Ascending aorta (tissue), 2 donors: ENCODE results near the gene OR10G6. TPM values are rescaled to one million over a fixed set of nuclear protein-coding genes. Genes with fewer than 3 reads are reported as not detected.

ENCODE experiments used
- DNase-seq, 2 donors: peaks; one replicate each; pipeline ENCODE4 v3.0.0-alpha.2; 2019; ENCODE audit warnings: low spot score in 2 of 2
- H3K27ac ChIP-seq, 2 donors: fragments of 200-600 bp; sonication (generic); one replicate each; pipeline ENCODE4 v1.5.1; 2016 to 2017; ENCODE audit warnings: mild to moderate bottlenecking in 1 of 2
- H3K27me3 ChIP-seq: fragments of 200-600 bp; sonication (generic); one replicate; pipeline ENCODE4 v1.5.1; 2017
- H3K36me3 ChIP-seq, 2 donors: fragments of 200-600 bp; sonication (generic); one replicate each; pipeline ENCODE4 v1.5.1; 2016
- H3K4me1 ChIP-seq, 2 donors: fragments of 200-600 bp; sonication (generic); one replicate each; pipeline ENCODE4 v1.5.1; 2016 to 2017; ENCODE audit warnings: mild to moderate bottlenecking in 1 of 2
- H3K4me3 ChIP-seq, 2 donors: fragments of 200-600 bp; sonication (generic); one replicate each; pipeline ENCODE4 v1.5.1; 2016 to 2017; ENCODE audit warnings: mild to moderate bottlenecking in 1 of 2
- H3K9me3 ChIP-seq, 2 donors: fragments of 200-600 bp; sonication (generic); one replicate each; pipeline ENCODE4 v1.5.1; 2016
- intact Hi-C: fragments of 100-400 bp; cut with DNase I; formaldehyde crosslinking; loops from one replicate; pipeline ENCODE4 v1.15.1; 2023
- total RNA-seq: library from RNA; depleted of rRNA; stranded (reverse); fragments of >200 nt; gene quantifications from one replicate; pipeline ENCODE4 v1.1.0, GENCODE V29; 2016
- TF ChIP-seq, protein P1 (sequence below), 3 experiments: fragments of 200-600 bp in 2 of 3; fragments of 450-650 bp in 1 of 3; sonication (generic) in 2 of 3; IDR thresholded peaks; one replicate each; pipeline ENCODE4 v1.5.1; 2016 to 2019; ENCODE audit warnings: antibody characterized with exemption in 3 of 3, mild to moderate bottlenecking in 1 of 3, moderate library complexity in 1 of 3

OR10G6 gene
- total RNA-seq, 1 donor from 2014 or later: not detected

DNA sequence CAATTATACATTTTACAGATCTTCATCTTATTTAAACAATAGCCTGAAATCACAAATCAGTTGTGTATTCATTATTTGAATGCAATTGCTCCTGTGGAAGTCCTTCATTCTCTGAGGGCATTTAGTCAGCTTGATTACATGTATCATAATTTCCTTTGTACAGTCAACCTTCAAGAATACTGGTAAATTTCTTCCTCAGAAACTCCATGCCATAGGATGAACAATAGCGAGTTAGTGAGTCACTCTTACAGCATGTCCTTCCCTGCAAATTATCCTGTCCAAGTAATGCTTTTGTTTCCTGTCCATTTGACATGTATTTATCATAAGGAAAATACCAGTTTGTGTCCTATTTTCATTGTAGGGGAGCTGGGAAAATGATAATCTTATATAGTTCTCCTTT is 21.1 kb downstream of the OR10G6 start:
- TF ChIP-seq, protein P1, sequence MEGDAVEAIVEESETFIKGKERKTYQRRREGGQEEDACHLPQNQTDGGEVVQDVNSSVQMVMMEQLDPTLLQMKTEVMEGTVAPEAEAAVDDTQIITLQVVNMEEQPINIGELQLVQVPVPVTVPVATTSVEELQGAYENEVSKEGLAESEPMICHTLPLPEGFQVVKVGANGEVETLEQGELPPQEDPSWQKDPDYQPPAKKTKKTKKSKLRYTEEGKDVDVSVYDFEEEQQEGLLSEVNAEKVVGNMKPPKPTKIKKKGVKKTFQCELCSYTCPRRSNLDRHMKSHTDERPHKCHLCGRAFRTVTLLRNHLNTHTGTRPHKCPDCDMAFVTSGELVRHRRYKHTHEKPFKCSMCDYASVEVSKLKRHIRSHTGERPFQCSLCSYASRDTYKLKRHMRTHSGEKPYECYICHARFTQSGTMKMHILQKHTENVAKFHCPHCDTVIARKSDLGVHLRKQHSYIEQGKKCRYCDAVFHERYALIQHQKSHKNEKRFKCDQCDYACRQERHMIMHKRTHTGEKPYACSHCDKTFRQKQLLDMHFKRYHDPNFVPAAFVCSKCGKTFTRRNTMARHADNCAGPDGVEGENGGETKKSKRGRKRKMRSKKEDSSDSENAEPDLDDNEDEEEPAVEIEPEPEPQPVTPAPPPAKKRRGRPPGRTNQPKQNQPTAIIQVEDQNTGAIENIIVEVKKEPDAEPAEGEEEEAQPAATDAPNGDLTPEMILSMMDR (IDR thresholded peaks at IDR 0.05): no peak
- intact Hi-C loops: no loop called here

DNA sequence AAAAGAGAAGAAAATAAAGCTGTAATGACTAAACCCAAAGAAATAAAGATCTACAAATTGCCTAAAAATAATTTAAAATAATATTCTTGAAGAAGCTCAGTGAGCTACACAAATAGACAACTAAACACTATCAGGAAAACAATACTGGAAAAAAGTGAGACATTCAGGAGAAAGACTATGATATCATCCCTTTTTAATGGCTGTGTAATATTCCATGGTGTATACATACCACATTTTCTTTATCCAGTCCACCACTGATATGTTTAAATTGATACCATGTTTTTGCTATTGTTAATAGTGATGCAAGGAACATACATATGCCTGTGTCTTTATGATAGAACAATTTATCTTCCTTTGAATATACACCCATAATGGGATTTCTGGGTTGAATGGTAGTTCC is 38.2 kb downstream of the OR10G6 start:
- Histone ChIP-seq H3K4me1 (no peaks in the 10 kb centered on the region), H3K27me3 (no peaks in the 10 kb centered on the region), H3K36me3 (no peaks in the 10 kb centered on the region), H3K4me3 (no peak overlapping the region), H3K9me3 (no peaks in the 10 kb centered on the region), H3K27ac (no peak overlapping the region)
- DNase-seq: no peak
- TF ChIP-seq, protein P1 (IDR thresholded peaks at IDR 0.05): no peak
- intact Hi-C loops: no loop called here

More for the DNA sequence above, 21.1 kb downstream of the OR10G6 start:
- H3K4me3 ChIP-seq: no peak overlapping the region
- no peaks in the 10 kb centered on the region for H3K36me3 ChIP-seq
- H3K27ac ChIP-seq: no peak overlapping the region
- no peaks in the 10 kb centered on the region for H3K4me1 ChIP-seq
- DNase-seq: no peak
- no peaks in the 10 kb centered on the region for H3K27me3 ChIP-seq
- H3K9me3 ChIP-seq: no peaks in the 10 kb centered on the region

DNA sequence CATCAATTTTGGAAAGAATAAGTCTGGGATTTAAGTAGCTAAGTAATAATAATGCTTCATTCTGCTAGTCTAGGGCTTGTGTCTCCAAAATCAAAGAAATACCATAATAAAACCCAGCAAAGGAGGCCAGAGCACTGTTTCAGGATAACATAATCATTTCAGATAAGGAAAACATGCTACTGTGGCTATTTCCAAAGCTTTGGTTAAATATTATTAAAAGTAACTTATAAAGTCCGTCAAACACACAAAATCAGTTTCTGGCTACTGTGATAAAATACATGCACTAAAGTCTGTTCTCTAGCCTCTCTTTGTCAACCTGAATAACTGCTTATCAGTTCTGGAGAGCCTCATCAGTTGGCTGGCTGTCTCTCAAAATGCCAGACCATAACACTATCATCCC is 49.8 kb downstream of the OR10G6 start:
- intact Hi-C loops: no loop called here
- DNase-seq: no peak
- H3K27ac ChIP-seq: no peak overlapping the region

More for the DNA sequence above, 49.8 kb downstream of the OR10G6 start:
- Histone ChIP-seq H3K36me3 (no peaks in the 10 kb centered on the region), H3K4me3 (no peak overlapping the region), H3K4me1 (no peaks in the 10 kb centered on the region), H3K27me3 (no peaks in the 10 kb centered on the region), H3K9me3 (no peaks in the 10 kb centered on the region)
- TF ChIP-seq, protein P1 (IDR thresholded peaks at IDR 0.05): no peak

Other genes with a start within 250 kb of the OR10G6 start
- not detected for gene OR6X1, start 240.6 kb downstream of the OR10G6 start, total RNA-seq
- not detected for gene OR6M1, start 188.8 kb downstream of the OR10G6 start, total RNA-seq
- gene TMEM225, start 109.5 kb downstream of the OR10G6 start, total RNA-seq: not detected
- not detected for gene OR8D4, start 93.0 kb downstream of the OR10G6 start, total RNA-seq
- gene OR4D5, start 55.5 kb downstream of the OR10G6 start, total RNA-seq: not detected
- not detected for gene OR6T1, start 51.3 kb downstream of the OR10G6 start, total RNA-seq
- gene OR10S1, start 17.4 kb downstream of the OR10G6 start, total RNA-seq: not detected
- gene OR10G4, start 17.8 kb upstream of the OR10G6 start, total RNA-seq: not detected
- gene OR10G9, start 27.9 kb upstream of the OR10G6 start, total RNA-seq: not detected
- not detected for gene OR10G8, start 31.6 kb upstream of the OR10G6 start, total RNA-seq
- not detected for gene OR10G7, start 46.2 kb upstream of the OR10G6 start, total RNA-seq
- 7.6 TPM for gene VWA5A, start 120.3 kb upstream of the OR10G6 start, total RNA-seq
- not detected for gene OR10D3, start 188.2 kb upstream of the OR10G6 start, total RNA-seq
- gene OR8G1, start 245.9 kb upstream of the OR10G6 start, total RNA-seq: not detected